Nephron progenitor cell (in vitro differentiated cells): ENCODE measurements around the gene HK3.

ENCODE experiments used
- DNase-seq: peaks from one replicate; pipeline ENCODE4 v3.0.0; 2021
- H3K27ac Mint-ChIP-seq: 2 replicates; pipeline ENCODE4 v1.8.0; 2021; ENCODE audit warnings: mild to moderate bottlenecking, moderate library complexity, mixed read lengths
- H3K27me3 Mint-ChIP-seq: 2 replicates; pipeline ENCODE4 v1.8.0; 2021; ENCODE audit warnings: mild to moderate bottlenecking, low read depth, mixed read lengths; ENCODE audit not compliant: poor library complexity
- H3K36me3 Mint-ChIP-seq: 2 replicates; pipeline ENCODE4 v1.8.0; 2021; ENCODE audit warnings: low read depth, mixed read lengths
- H3K4me1 Mint-ChIP-seq: 2 replicates; pipeline ENCODE4 v1.8.0; 2021; ENCODE audit warnings: mixed read lengths
- H3K4me3 Mint-ChIP-seq: 2 replicates; pipeline ENCODE4 v1.8.0; 2021; ENCODE audit warnings: mild to moderate bottlenecking, moderate library complexity, mixed read lengths
- H3K9me3 Mint-ChIP-seq: 2 replicates; pipeline ENCODE4 v1.8.0; 2021; ENCODE audit warnings: mild to moderate bottlenecking, moderate library complexity, mixed read lengths
- TF ChIP-seq, protein P1 (sequence below): fragments of 200-600 bp; sonication (generic); IDR thresholded peaks from 2 replicates; pipeline ENCODE4 v1.5.0; 2021; ENCODE audit warnings: antibody characterized with exemption

Gene HK3

DNA sequence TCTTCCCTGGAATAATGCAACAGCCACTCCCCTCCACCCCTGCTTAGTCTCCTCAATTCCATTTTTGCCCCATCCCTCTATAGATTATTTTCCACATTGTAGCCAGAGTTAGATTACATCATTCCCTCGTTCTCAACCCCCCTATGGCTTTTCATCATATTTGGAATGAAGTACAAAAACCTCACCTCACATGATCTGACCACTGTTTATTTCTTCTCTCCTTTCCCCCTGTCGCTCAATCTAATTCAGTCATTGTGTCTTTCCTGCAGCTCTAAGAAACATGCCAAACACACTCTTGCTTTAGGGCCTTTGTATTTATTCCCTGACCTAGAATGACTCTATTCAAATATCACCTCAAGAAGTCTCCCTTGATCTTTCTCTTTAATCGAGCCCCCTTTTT lies 22.6 kb upstream of the HK3 start:
- no peaks in the 10 kb centered on the region for H3K9me3 Mint-ChIP-seq
- no peaks in the 10 kb centered on the region for H3K27me3 Mint-ChIP-seq
- H3K36me3 Mint-ChIP-seq, result peaks cover 49% of the 10 kb centered on the region
- no peak overlapping the region for H3K27ac Mint-ChIP-seq
- no peaks in the 10 kb centered on the region for H3K4me1 Mint-ChIP-seq
- DNase-seq, result no peak
- H3K4me3 Mint-ChIP-seq, result no peak overlapping the region
- TF ChIP-seq, protein P1, sequence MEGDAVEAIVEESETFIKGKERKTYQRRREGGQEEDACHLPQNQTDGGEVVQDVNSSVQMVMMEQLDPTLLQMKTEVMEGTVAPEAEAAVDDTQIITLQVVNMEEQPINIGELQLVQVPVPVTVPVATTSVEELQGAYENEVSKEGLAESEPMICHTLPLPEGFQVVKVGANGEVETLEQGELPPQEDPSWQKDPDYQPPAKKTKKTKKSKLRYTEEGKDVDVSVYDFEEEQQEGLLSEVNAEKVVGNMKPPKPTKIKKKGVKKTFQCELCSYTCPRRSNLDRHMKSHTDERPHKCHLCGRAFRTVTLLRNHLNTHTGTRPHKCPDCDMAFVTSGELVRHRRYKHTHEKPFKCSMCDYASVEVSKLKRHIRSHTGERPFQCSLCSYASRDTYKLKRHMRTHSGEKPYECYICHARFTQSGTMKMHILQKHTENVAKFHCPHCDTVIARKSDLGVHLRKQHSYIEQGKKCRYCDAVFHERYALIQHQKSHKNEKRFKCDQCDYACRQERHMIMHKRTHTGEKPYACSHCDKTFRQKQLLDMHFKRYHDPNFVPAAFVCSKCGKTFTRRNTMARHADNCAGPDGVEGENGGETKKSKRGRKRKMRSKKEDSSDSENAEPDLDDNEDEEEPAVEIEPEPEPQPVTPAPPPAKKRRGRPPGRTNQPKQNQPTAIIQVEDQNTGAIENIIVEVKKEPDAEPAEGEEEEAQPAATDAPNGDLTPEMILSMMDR, result no peak

DNA sequence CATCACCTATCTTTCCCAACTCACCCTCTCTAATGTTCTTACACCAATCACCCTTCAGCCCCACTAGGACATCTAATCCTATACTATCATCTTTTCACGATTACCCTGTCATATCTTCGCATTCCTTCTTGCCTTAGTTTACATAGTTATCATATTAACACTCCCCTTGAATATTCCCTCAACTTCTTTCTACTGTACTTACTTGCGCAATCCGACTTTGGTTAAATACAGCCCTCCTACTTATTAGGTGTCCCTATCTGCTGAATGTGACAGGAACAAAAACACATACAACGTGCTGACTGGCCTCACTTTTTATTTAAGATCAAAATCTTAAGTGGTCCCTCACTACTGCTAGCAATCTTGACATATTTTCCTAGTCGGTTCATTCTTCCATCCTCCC lies 19.5 kb upstream of the HK3 start:
- Mint-ChIP-seq H3K4me1 (no peaks in the 10 kb centered on the region), H3K4me3 (no peak overlapping the region), H3K27me3 (no peaks in the 10 kb centered on the region), H3K27ac (no peak overlapping the region), H3K9me3 (no peaks in the 10 kb centered on the region), H3K36me3 (peaks cover 27% of the 10 kb centered on the region)
- TF ChIP-seq, protein P1, result no peak
- no peak for DNase-seq

DNA sequence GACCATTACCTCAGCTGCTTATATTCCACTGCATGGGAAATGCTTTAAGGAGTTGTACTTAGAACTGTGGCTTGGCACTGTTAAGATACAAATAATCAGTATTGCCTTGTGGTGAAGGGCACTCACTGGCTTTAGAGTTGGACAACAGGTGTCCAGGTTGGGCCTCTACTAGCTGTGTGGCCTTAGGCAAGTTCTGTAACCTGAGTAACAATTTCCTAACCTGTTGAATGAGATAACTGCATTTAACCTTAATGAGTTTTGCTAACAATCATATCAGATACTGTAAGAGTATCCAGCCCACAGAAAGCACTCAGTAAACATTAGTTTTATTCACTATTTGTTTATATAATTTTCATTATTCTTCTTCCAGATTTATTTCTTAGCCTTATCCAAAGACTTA lies 17.2 kb upstream of the HK3 start:
- H3K27me3 Mint-ChIP-seq, result no peaks in the 10 kb centered on the region
- H3K27ac Mint-ChIP-seq, result no peak overlapping the region
- no peak overlapping the region for H3K4me3 Mint-ChIP-seq
- H3K36me3 Mint-ChIP-seq, result peaks cover 29% of the 10 kb centered on the region
- H3K9me3 Mint-ChIP-seq, result no peaks in the 10 kb centered on the region
- no peaks in the 10 kb centered on the region for H3K4me1 Mint-ChIP-seq
- no peak for DNase-seq
- TF ChIP-seq, protein P1, result no peak

DNA sequence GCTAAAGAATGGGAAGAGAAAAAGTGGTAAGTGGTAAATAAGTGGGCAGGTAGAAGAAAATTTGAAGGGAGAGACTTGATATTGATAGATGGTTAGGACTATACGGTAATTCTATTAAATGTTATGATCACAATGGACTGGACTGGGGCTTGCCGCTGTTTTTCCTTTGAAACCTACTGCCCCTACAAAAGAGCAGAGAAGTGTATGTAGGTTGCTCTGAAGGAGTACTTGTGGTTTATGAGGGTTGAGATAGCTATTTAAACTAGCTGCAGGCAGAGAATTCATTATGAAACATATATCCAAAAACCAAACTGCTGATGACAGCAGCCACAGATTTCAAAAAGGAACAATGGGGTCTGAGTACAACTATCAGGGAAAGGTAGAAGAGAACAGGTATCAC lies 16.8 kb upstream of the HK3 start:
- no peak overlapping the region for H3K4me3 Mint-ChIP-seq
- DNase-seq, result no peak
- no peaks in the 10 kb centered on the region for H3K27me3 Mint-ChIP-seq
- no peak overlapping the region for H3K27ac Mint-ChIP-seq
- TF ChIP-seq, protein P1, result no peak
- H3K36me3 Mint-ChIP-seq, result peaks cover 26% of the 10 kb centered on the region
- no peaks in the 10 kb centered on the region for H3K9me3 Mint-ChIP-seq
- no peaks in the 10 kb centered on the region for H3K4me1 Mint-ChIP-seq

DNA sequence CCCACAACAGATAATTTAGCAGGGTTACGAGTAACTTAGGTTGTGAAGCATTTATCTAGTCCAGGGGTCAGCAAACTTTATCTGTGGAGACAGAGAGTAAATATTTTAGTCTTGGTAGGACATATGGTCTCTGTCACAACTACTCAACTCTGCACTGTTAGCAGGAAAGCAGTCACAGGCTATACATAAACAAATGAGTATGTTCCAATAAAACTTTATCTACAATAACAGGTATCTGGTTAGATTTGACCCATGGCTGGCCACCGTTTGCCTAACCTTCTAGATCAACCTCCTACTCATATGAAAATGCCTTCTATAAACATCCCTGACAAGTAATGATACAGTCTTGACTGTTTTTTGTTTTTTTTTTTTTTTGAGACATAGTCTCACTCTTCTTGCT lies 13.0 kb upstream of the HK3 start:
- Mint-ChIP-seq H3K9me3 (no peaks in the 10 kb centered on the region), H3K4me1 (no peaks in the 10 kb centered on the region), H3K27ac (no peak overlapping the region), H3K27me3 (no peaks in the 10 kb centered on the region), H3K4me3 (no peak overlapping the region), H3K36me3 (peaks cover 25% of the 10 kb centered on the region)
- DNase-seq, result no peak
- TF ChIP-seq, protein P1, result no peak

DNA sequence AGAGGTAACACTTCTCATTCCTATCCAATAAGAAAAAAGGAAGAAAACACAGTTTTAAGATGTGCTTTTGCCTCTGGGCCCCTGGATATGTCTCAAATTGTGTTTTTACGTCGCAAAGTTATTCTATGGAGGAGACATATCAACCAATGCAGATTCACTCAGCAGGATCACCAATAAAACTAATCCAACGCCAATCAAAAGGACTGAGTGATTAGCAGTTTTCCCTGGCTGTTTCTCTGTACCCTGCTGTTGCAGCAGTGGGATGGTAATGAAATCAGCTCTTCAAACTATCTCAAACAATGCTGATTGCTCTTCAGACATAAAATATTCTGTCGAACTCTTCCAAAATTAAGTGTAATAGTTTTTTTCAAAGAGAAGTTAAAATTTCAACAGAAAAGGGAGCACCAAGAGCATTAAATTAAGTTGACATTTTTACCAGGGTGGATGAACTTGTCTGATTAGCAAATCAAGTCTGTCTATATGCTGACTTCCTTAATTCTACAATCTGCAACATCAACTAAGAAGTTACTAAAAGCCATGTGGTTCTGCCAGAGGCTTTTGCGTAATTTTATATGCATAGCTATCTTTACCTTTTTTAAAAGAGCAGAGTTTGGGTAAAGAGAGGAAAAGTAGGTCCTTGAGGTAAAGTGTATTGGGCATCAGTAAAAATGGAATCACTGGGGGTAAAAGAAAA lies 9.7 kb upstream of the HK3 start:
- no peaks in the 10 kb centered on the region for H3K4me1 Mint-ChIP-seq
- H3K4me3 Mint-ChIP-seq, result no peak overlapping the region
- H3K27me3 Mint-ChIP-seq, result no peaks in the 10 kb centered on the region
- DNase-seq, result no peak
- TF ChIP-seq, protein P1, result no peak
- no peak overlapping the region for H3K27ac Mint-ChIP-seq
- no peaks in the 10 kb centered on the region for H3K9me3 Mint-ChIP-seq
- peaks cover 51% of the 10 kb centered on the region for H3K36me3 Mint-ChIP-seq
